GM19324 (cell line): ENCODE measurements around the gene ZNF792.
"Not testable (repeated sequence)": the region's sequence is repeated elsewhere in the genome, so short reads cannot be mapped to it uniquely, and the experiment has no call there.

Experiments
- ATAC-seq: cut with Tn5 transposase; IDR thresholded peaks from one replicate; pipeline ENCODE4 v1.9.1; 2021; ENCODE audit warnings: mild to moderate bottlenecking, moderate library complexity; ENCODE audit not compliant: unreplicated experiment, low FRiP score

Gene ZNF792

GRCh38 chr19:34999498-35000337 lies 35.7 kb upstream of the ZNF792 start, which contains the start of gene GRAMD1A:
Gene GRAMD1A (plus strand): TSS chr19:35000323. CDS start chr19:35000479, 156 bp downstream.
- ATAC-seq, result peak; percentile 65

GRCh38 chr19:34998777-34999497 lies 34.9 kb upstream of the ZNF792 start:
- no peak for ATAC-seq

- not testable (repeated sequence) for ATAC-seq
Observed at GRCh38 chr19:34998224-34998623, 34.2 kb upstream of the ZNF792 start.

GRCh38 chr19:34997071-34997617 lies 33.1 kb upstream of the ZNF792 start:
- no peak for ATAC-seq

- ATAC-seq, result no peak
Observed at GRCh38 chr19:34995551-34995950, 31.5 kb upstream of the ZNF792 start.

- no peak for ATAC-seq
Observed at GRCh38 chr19:34994643-34995541, 30.9 kb upstream of the ZNF792 start.

- no peak for ATAC-seq
Observed at GRCh38 chr19:34994286-34994642, 30.2 kb upstream of the ZNF792 start.

GRCh38 chr19:34992582-34992981 lies 28.6 kb upstream of the ZNF792 start:
- ATAC-seq, result not testable (repeated sequence)

GRCh38 chr19:34991542-34992333 lies 27.7 kb upstream of the ZNF792 start:
- ATAC-seq, result no peak

- no peak for ATAC-seq
Observed at GRCh38 chr19:34990578-34991192, 26.7 kb upstream of the ZNF792 start.

- no peak for ATAC-seq
Observed at GRCh38 chr19:34989298-34989697, 25.3 kb upstream of the ZNF792 start.

GRCh38 chr19:34988119-34988518 lies 24.1 kb upstream of the ZNF792 start:
- ATAC-seq, result no peak

GRCh38 chr19:34985249-34986022 lies 21.4 kb upstream of the ZNF792 start:
- ATAC-seq, result no peak

- no peak for ATAC-seq
Observed at GRCh38 chr19:34984287-34984686, 20.3 kb upstream of the ZNF792 start.

- ATAC-seq, result no peak
Observed at GRCh38 chr19:34983786-34984185, 19.8 kb upstream of the ZNF792 start.

- ATAC-seq, result no peak
Observed at GRCh38 chr19:34982275-34982674, 18.2 kb upstream of the ZNF792 start.

GRCh38 chr19:34979819-34980640 lies 16.0 kb upstream of the ZNF792 start:
- no peak for ATAC-seq

- no peak for ATAC-seq
Observed at GRCh38 chr19:34976611-34977010, 12.6 kb upstream of the ZNF792 start.
